Prostate gland (tissue), 2 donors: ENCODE data around the gene MNX1. TPM values are rescaled to one million over a fixed set of nuclear protein-coding genes. Genes with fewer than 3 reads are reported as not detected.
A peak's percentile ranks its signal among the peaks of the same experiment; 100 is the strongest.

Source experiments
- DNase-seq: peaks from one replicate; pipeline ENCODE4 v3.0.0-alpha.2; 2019; ENCODE audit warnings: low spot score
- H3K27ac ChIP-seq, 2 donors: fragments of 200-600 bp; sonication (generic); 2 replicates each; pipeline ENCODE4 v1.5.1; 2017 to 2019
- H3K27me3 ChIP-seq: fragments of 200-600 bp; sonication (generic); replicated peaks from 2 replicates; pipeline ENCODE4 v1.5.1; 2019; ENCODE audit not compliant: insufficient read depth
- H3K36me3 ChIP-seq, 2 donors: fragments of 200-600 bp; sonication (generic); 1 replicate in 1 of 2; 2 replicates in 1 of 2; pipeline versions ENCODE4 v1.5.1 to v1.8.1; 2017 to 2019
- H3K4me1 ChIP-seq: fragments of 200-600 bp; sonication (generic); replicated peaks from 2 replicates; pipeline ENCODE4 v1.5.1; 2019
- H3K4me3 ChIP-seq, 2 donors: fragments of 200-600 bp; sonication (generic); 2 replicates each; pipeline ENCODE4 v1.5.1; 2017 to 2019
- H3K9me3 ChIP-seq: fragments of 200-600 bp; sonication (generic); 2 replicates; pipeline ENCODE4 v1.5.1; 2017
- CTCF ChIP-seq, 4 experiments: fragments of 200-600 bp in 2 of 4; fragments of 450-650 bp in 2 of 4; sonication (generic) in 2 of 4; IDR thresholded peaks; 1 replicate in 3 of 4; 2 replicates in 1 of 4; pipeline ENCODE4 v1.5.1; 2016 to 2019; ENCODE audit warnings: antibody characterized with exemption in 4 of 4, mild to moderate bottlenecking in 2 of 4, moderate library complexity in 2 of 4
- POLR2A ChIP-seq: fragments of 450-650 bp; IDR thresholded peaks from one replicate; pipeline ENCODE4 v1.6.1; 2016; ENCODE audit warnings: antibody characterized with exemption, mild to moderate bottlenecking
- POLR2AphosphoS5 ChIP-seq: sonication (generic); formaldehyde crosslinking; IDR thresholded peaks from one replicate; pipeline ENCODE4 v1.6.1; 2017; ENCODE audit warnings: antibody characterized with exemption
- WGBS: methylation state at CpG from one replicate; pipeline ENCODE4 v1.1.5; 2018; 5-methylcytosine and 5-hydroxymethylcytosine counted together
- intact Hi-C: fragments of 100-400 bp; cut with DNase I; formaldehyde crosslinking; loops from one replicate; pipeline ENCODE4 v1.14.2; 2022
- total RNA-seq, 2 donors: library from RNA; depleted of rRNA; stranded (reverse); fragments of >200 nt; gene quantifications; one replicate each; pipeline ENCODE4 v1.1.0, GENCODE V29; 2016

MNX1 gene
- total RNA-seq, 2 donors from 2014 or later = 2.2 to 2.9 TPM

GRCh38 chr7:156979711-156980110 lies 30.8 kb downstream of the MNX1 start:
- 96% methylated on average over 4 of the region's 4 CpGs for WGBS

GRCh38 chr7:156979007-156979606 lies 31.4 kb downstream of the MNX1 start:
- Histone ChIP-seq H3K4me3 (no peak overlapping the region), H3K36me3 (no peaks in the 10 kb centered on the region), H3K4me1 (no peaks in the 10 kb centered on the region), H3K27ac (no peak overlapping the region), H3K9me3 (no peaks in the 10 kb centered on the region), H3K27me3 (no peaks in the 10 kb centered on the region)
- TF ChIP-seq CTCF (IDR thresholded peaks at IDR 0.05) (no peak), POLR2AphosphoS5 (no peak), POLR2A (no peak)
- intact Hi-C loops = no loop called here
- whole genome bisulfite sequencing = 96% methylated on average over 1 of the region's 1 CpG
- no peak for DNase-seq

More at GRCh38 chr7:156979711-156980110, 30.8 kb downstream of the MNX1 start:
- Histone ChIP-seq H3K4me1 (no peaks in the 10 kb centered on the region), H3K36me3 (no peaks in the 10 kb centered on the region), H3K9me3 (no peaks in the 10 kb centered on the region), H3K27me3 (no peaks in the 10 kb centered on the region), H3K27ac (no peak overlapping the region), H3K4me3 (no peak overlapping the region)
- no peak for TF ChIP-seq POLR2AphosphoS5
- no peak for TF ChIP-seq POLR2A
- TF ChIP-seq CTCF (IDR thresholded peaks at IDR 0.05) = no peak
- intact Hi-C loops = no loop called here
- no peak for DNase-seq

GRCh38 chr7:156975620-156976019 lies 34.8 kb downstream of the MNX1 start:
- no peak overlapping the region for H3K27ac ChIP-seq
- TF ChIP-seq POLR2AphosphoS5 (no peak), CTCF (IDR thresholded peaks at IDR 0.05) (no peak), POLR2A (no peak)
- H3K9me3 ChIP-seq = no peaks in the 10 kb centered on the region
- no peaks in the 10 kb centered on the region for H3K36me3 ChIP-seq
- no peak overlapping the region for H3K4me3 ChIP-seq
- 97% methylated on average over 5 of the region's 5 CpGs for WGBS
- DNase-seq = no peak
- intact Hi-C loops = no loop called here
- no peaks in the 10 kb centered on the region for H3K27me3 ChIP-seq
- H3K4me1 ChIP-seq = no peaks in the 10 kb centered on the region

GRCh38 chr7:156969972-156970420 lies 40.5 kb downstream of the MNX1 start:
- H3K4me1 ChIP-seq = no peaks in the 10 kb centered on the region
- no peaks in the 10 kb centered on the region for H3K36me3 ChIP-seq
- H3K9me3 ChIP-seq = no peaks in the 10 kb centered on the region
- intact Hi-C loops = loop anchor here (5.0 kb wide), 1 partner anchor 302 kb away; no protein-coding TSS in a partner anchor
- no peak for TF ChIP-seq POLR2A
- TF ChIP-seq POLR2AphosphoS5 = peak; percentile 60
- TF ChIP-seq CTCF (IDR thresholded peaks at IDR 0.05) = peak; percentile 22 to 61 (median 46)
- DNase-seq = peak; percentile 43
- no peak overlapping the region for H3K4me3 ChIP-seq
- no peaks in the 10 kb centered on the region for H3K27me3 ChIP-seq
- no peak overlapping the region for H3K27ac ChIP-seq
- WGBS = 36% methylated on average over 3 of the region's 3 CpGs

GRCh38 chr7:156968183-156968582 lies 42.3 kb downstream of the MNX1 start:
- Histone ChIP-seq H3K4me3 (no peak overlapping the region), H3K36me3 (no peaks in the 10 kb centered on the region), H3K27ac (no peak overlapping the region), H3K9me3 (no peaks in the 10 kb centered on the region), H3K27me3 (no peaks in the 10 kb centered on the region), H3K4me1 (no peaks in the 10 kb centered on the region)
- intact Hi-C loops = no loop called here
- TF ChIP-seq POLR2A (no peak), CTCF (IDR thresholded peaks at IDR 0.05) (no peak), POLR2AphosphoS5 (no peak)
- WGBS = 96% methylated on average over 27 of the region's 27 CpGs
- DNase-seq = no peak
